Stimulated activated effector memory CD8-positive, alpha-beta T cell treated with anti-CD3 and anti-CD28 coated beads, Interleukin-12 subunit alpha, Interleukin-12 subunit beta, amount 100 ng/mL, for 72 hours (primary cell): ENCODE data around the gene CFAP126.
"Not testable (repeated sequence)": the region's sequence is repeated elsewhere in the genome, so short reads cannot be mapped to it uniquely, and the experiment has no call there.

Source experiments
- ATAC-seq: fragments of 150-1000 bp; cut with Tn5 transposase; 2 replicates; pipeline ENCODE4 v1.10.0; 2021
- DNase-seq, 2 donors: peaks; one replicate each; pipeline ENCODE4 v3.0.0; 2021 to 2022; ENCODE audit warnings: low spot score in 2 of 2
- H3K27ac Mint-ChIP-seq: one replicate; pipeline ENCODE4 v1.8.0; 2022; ENCODE audit warnings: mild to moderate bottlenecking, mixed read lengths
- H3K36me3 Mint-ChIP-seq: one replicate; pipeline ENCODE4 v1.8.0; 2022; ENCODE audit warnings: mild to moderate bottlenecking, mixed read lengths
- H3K4me1 Mint-ChIP-seq: one replicate; pipeline ENCODE4 v1.8.0; 2022; ENCODE audit warnings: mixed read lengths
- H3K4me3 Mint-ChIP-seq: one replicate; pipeline ENCODE4 v1.8.0; 2022; ENCODE audit warnings: mild to moderate bottlenecking, mixed read lengths
- H3K9me3 Mint-ChIP-seq: one replicate; pipeline ENCODE4 v1.8.0; 2022; ENCODE audit warnings: mixed read lengths

CFAP126 gene

DNA sequence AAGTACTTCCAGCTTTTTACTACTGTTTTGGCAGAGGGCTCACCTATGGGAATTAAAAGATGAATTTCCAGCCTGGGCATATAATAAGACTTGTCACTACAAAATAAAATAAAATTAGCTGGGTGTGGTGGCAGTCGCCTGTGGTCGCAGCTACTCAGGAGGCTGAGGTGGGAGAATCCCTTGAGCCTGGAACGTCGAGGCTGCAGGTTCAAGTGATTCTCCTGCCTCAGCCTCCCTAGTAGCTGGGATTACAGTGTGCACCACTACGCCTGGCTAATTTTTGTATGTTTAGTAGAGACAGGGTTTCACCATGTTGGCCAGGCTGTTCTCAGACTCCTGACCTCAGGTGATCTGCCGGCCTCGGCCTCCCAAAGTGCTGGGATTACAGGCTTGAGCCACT is 23.5 kb upstream of the CFAP126 start:
- Mint-ChIP-seq H3K36me3 (peaks cover 12% of the 10 kb centered on the region), H3K4me3 (peak overlapping the region; percentile 83), H3K4me1 (peaks cover 28% of the 10 kb centered on the region)
- not testable (repeated sequence) for H3K9me3 Mint-ChIP-seq, H3K27ac Mint-ChIP-seq, ATAC-seq, DNase-seq

DNA sequence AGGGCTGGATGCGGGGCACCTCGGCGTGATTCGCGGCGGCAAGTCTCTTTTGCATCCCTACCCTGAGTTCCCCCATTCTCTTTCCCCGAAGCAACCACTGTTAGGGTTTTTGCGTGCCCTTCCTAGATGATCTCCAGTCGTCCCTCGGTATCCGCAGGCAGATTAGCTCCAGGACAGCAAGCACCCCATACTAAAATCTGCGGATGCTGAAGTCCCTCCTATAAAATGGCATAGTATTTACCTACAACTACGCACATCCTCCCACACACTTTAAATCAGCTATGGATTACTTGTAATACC is 22.8 kb upstream of the CFAP126 start:
- Mint-ChIP-seq H3K4me3 (peak overlapping the region; percentile 83), H3K36me3 (peaks cover 12% of the 10 kb centered on the region), H3K4me1 (peaks cover 29% of the 10 kb centered on the region), H3K27ac (peak overlapping the region; percentile 94), H3K9me3 (no peaks in the 10 kb centered on the region)
- no peak for ATAC-seq
- no peak for DNase-seq

- peak overlapping the region; percentile 83 for H3K4me3 Mint-ChIP-seq
- H3K4me1 Mint-ChIP-seq, result peaks cover 29% of the 10 kb centered on the region
- no peaks in the 10 kb centered on the region for H3K9me3 Mint-ChIP-seq
- peak; percentile 90 to 97 for DNase-seq
- H3K27ac Mint-ChIP-seq, result peak overlapping the region; percentile 94
- peak; percentile 90 for ATAC-seq
- H3K36me3 Mint-ChIP-seq, result peaks cover 12% of the 10 kb centered on the region
These were observed 22.2 kb upstream of the CFAP126 start for GRCh38 chr1:161389691-161390558.

- not testable (repeated sequence) for ATAC-seq, DNase-seq, H3K9me3 Mint-ChIP-seq
- Mint-ChIP-seq H3K27ac (peak overlapping the region; percentile 94), H3K4me3 (peak overlapping the region; percentile 83), H3K4me1 (peaks cover 29% of the 10 kb centered on the region), H3K36me3 (peaks cover 12% of the 10 kb centered on the region)
These were observed 21.5 kb upstream of the CFAP126 start for GRCh38 chr1:161389158-161389557.

- Mint-ChIP-seq H3K4me1 (peaks cover 29% of the 10 kb centered on the region), H3K9me3 (no peaks in the 10 kb centered on the region), H3K4me3 (peak overlapping the region; percentile 83)
These were observed 21.0 kb upstream of the CFAP126 start for GRCh38 chr1:161388639-161389038.

DNA sequence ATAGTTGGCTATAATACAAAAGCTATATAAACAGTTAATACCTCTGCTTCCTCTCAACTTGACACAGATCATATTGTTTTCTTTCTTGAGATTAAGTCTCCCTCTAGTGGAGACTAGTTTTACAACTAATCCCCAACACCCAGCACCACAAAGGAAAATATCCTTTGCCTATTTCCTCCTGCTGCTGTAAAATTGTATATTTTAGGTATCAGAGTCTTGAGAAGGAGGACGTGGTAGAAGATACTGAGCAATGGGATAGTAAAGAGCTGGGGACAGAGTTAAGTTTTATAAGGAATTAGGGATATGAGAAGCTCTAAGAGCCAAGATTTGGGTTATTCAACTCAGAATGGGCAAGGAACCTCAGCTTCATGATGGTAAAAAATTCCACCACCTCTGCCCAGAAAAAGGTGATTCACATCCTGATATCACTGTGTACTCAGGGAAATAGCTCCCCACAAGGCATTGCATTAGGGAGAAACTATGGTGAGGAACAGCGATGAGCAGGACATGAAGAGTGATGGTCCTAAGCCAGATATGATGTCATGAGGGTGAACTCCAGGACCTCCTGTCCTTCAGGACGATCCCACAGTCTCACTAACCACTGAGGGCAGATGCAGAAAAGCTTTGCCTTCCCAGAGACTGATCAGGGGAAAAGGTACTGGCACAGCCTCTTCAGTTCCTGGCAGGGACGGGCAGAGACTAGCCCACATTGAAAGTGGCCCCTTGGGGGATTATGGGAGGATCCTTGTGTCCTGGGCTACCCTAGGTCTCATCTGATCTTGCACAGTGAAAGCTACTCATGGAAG is 14.7 kb upstream of the CFAP126 start:
- Mint-ChIP-seq H3K36me3 (no peaks in the 10 kb centered on the region), H3K9me3 (no peaks in the 10 kb centered on the region), H3K4me3 (no peak overlapping the region), H3K4me1 (peaks cover 5% of the 10 kb centered on the region), H3K27ac (no peak overlapping the region)
- DNase-seq (no peak), ATAC-seq (peak; percentile 74)

More at GRCh38 chr1:161388639-161389038, 21.0 kb upstream of the CFAP126 start:
- no peak for DNase-seq
- ATAC-seq, result no peak
- H3K36me3 Mint-ChIP-seq, result peaks cover 12% of the 10 kb centered on the region
- peak overlapping the region; percentile 94 for H3K27ac Mint-ChIP-seq

DNA sequence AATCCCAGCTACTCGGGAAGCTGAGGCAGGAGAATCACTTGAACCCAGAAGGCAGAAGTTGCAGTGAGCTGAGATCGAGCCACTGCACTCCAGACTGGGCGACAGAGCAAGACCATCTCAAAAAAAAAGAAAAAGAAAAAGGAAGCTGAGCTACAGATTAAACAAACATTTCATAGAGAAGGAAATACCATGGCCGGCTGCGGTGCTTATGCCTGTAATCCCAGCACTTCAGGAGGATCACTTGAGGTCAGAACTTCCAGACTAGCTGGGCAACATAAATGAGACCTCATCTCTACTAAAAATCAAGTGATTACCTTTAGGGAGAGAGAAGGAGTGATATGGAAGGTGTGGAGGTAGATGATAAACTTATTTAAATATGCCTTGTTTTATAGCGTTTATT is 14.0 kb upstream of the CFAP126 start:
- ATAC-seq (no peak), DNase-seq (no peak)
- H3K4me1 Mint-ChIP-seq, result peaks cover 5% of the 10 kb centered on the region
- no peak overlapping the region for H3K4me3 Mint-ChIP-seq
- no peaks in the 10 kb centered on the region for H3K36me3 Mint-ChIP-seq
- H3K27ac Mint-ChIP-seq, result peak overlapping the region; percentile 23
- no peaks in the 10 kb centered on the region for H3K9me3 Mint-ChIP-seq

DNA sequence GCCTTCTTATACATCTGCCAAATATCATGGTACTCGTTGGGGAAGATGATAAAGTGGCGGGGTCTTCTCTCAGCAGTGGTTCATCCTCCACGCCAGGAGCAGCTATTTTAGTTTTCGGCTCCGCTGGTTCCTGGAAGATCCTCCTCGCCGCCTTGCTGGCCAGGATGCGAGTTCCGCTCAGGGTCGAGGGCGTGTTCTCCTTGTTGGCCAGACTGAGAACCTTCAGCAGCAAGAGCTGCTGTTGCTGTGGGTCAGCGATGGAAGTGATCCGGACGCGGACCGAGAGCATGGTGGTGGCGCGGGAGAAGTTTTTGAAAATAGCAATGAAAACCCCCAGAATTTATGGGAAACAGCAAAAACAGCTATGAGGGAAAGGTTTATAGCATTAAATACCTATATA is 11.4 kb upstream of the CFAP126 start:
- Mint-ChIP-seq H3K27ac (no peak overlapping the region), H3K4me3 (no peak overlapping the region), H3K4me1 (no peaks in the 10 kb centered on the region), H3K9me3 (no peaks in the 10 kb centered on the region), H3K36me3 (no peaks in the 10 kb centered on the region)
- DNase-seq, result no peak
- no peak for ATAC-seq

DNA sequence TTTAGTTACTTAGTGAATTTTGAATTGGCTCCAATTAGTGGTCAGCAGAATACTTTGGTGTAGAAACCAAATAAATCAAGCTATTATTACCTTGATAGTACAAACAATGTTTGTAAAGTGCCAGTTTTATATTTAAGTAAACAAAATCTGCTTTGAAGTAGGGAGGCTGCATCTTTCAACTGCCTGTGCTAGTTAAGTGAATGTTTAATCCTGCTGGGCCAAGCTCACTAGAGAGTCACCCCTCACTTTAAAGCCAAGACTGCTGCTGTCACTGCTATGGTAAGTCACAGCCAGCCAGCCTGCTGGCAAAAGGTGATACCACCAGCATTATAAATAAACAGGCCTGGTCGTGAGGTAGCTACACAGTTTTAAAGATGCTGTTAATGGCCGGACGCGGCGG is 10.3 kb upstream of the CFAP126 start:
- H3K4me3 Mint-ChIP-seq, result no peak overlapping the region
- H3K36me3 Mint-ChIP-seq, result no peaks in the 10 kb centered on the region
- no peak overlapping the region for H3K27ac Mint-ChIP-seq
- H3K4me1 Mint-ChIP-seq, result no peaks in the 10 kb centered on the region
- H3K9me3 Mint-ChIP-seq, result no peaks in the 10 kb centered on the region
- ATAC-seq (no peak), DNase-seq (no peak)

GRCh38 chr1:161374373-161374772 is 6.7 kb upstream of the CFAP126 start:
- Mint-ChIP-seq H3K36me3 (no peaks in the 10 kb centered on the region), H3K4me1 (no peaks in the 10 kb centered on the region), H3K4me3 (no peak overlapping the region), H3K27ac (no peak overlapping the region), H3K9me3 (no peaks in the 10 kb centered on the region)
- DNase-seq, result no peak
- ATAC-seq, result no peak

GRCh38 chr1:161373442-161373841 is 5.8 kb upstream of the CFAP126 start:
- DNase-seq (no peak), ATAC-seq (no peak)
- Mint-ChIP-seq H3K4me1 (no peaks in the 10 kb centered on the region), H3K9me3 (no peaks in the 10 kb centered on the region), H3K4me3 (no peak overlapping the region), H3K27ac (peak overlapping the region; percentile 12), H3K36me3 (no peaks in the 10 kb centered on the region)

DNA sequence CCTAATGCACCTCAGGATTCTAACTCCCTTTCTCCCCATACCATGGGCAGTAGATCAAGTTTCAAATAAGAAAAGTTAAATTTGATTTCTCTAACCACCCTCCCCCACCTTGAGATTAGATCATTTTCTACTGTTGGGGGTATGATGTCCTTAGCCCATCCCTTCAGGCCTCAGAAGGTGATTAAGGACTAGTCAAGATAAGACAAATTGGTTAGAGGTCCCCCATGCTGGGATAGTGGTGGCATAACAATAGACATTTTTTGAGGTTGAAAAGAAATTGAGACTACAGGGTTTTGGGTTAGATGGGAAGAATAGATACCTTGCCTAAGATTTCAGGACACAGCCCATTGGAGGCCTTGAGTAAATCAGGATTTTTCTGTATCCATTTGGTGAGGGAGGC is 2.5 kb downstream of the CFAP126 start:
- Mint-ChIP-seq H3K36me3 (peaks cover 48% of the 10 kb centered on the region), H3K27ac (peak overlapping the region; percentile 55), H3K9me3 (no peaks in the 10 kb centered on the region), H3K4me3 (no peak overlapping the region), H3K4me1 (peaks cover 27% of the 10 kb centered on the region)
- DNase-seq (no peak), ATAC-seq (no peak)

DNA sequence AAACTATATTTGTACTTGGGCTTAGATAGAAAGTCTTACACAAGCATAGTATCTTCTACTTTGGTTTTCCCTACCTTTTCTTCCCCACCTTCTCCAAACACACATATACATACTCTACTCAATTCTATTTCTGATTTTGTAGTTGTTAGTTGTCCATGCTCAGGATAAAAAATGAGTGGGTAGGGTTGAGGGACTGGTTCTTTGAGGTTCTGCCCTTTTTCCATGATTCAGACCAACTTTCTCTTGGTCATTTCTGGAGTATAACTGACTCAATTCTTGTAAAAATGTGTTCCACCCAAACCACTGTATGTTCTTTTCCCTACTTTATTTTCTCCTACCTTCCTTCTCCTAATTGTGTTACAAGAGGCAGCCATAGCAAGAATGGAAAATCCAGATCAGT is 3.3 kb downstream of the CFAP126 start:
- no peak overlapping the region for H3K4me3 Mint-ChIP-seq
- H3K36me3 Mint-ChIP-seq, result peaks cover 57% of the 10 kb centered on the region
- peak overlapping the region; percentile 55 for H3K27ac Mint-ChIP-seq
- H3K9me3 Mint-ChIP-seq, result no peaks in the 10 kb centered on the region
- peaks cover 33% of the 10 kb centered on the region for H3K4me1 Mint-ChIP-seq
- peak; percentile 52 for ATAC-seq
- DNase-seq, result no peak

DNA sequence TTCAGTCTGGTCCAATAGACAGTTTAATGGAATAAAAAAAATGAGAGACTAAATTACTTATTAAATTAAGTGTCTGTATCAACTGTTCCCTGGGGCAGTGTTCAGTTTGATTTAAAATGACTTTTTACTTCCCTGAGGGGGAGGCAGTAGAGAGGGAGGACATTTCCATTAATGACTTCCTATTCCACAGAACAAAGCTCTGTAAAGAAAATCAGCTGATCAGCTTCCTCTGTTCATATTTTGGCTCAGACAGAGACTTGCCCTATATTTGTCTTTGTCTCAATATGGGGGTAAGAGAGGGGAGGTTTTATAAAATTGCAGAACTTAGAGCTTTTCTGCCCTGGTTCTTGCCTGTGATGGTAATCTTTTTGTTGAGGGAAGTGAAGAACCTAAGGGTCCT is 8.4 kb downstream of the CFAP126 start:
- Mint-ChIP-seq H3K4me1 (peaks cover 18% of the 10 kb centered on the region), H3K27ac (no peak overlapping the region), H3K36me3 (peaks cover 87% of the 10 kb centered on the region), H3K4me3 (no peak overlapping the region), H3K9me3 (no peaks in the 10 kb centered on the region)
- DNase-seq (no peak), ATAC-seq (no peak)

GRCh38 chr1:161357073-161357472 is 10.6 kb downstream of the CFAP126 start:
- no peak overlapping the region for H3K27ac Mint-ChIP-seq
- DNase-seq (no peak), ATAC-seq (no peak)
- H3K4me3 Mint-ChIP-seq, result no peak overlapping the region
- no peaks in the 10 kb centered on the region for H3K9me3 Mint-ChIP-seq
- H3K36me3 Mint-ChIP-seq, result peaks cover 84% of the 10 kb centered on the region
- peaks cover 7% of the 10 kb centered on the region for H3K4me1 Mint-ChIP-seq

GRCh38 chr1:161351482-161351881 is 16.2 kb downstream of the CFAP126 start:
- H3K4me1 Mint-ChIP-seq, result peaks cover 15% of the 10 kb centered on the region
- DNase-seq (no peak), ATAC-seq (peak; percentile 98)
- no peaks in the 10 kb centered on the region for H3K9me3 Mint-ChIP-seq
- H3K36me3 Mint-ChIP-seq, result peaks cover 58% of the 10 kb centered on the region
- no peak overlapping the region for H3K4me3 Mint-ChIP-seq
- H3K27ac Mint-ChIP-seq, result peak overlapping the region; percentile 86
